Chondrocyte (in vitro differentiated cells): ENCODE data around the gene NPAS2. TPM values are rescaled to one million over a fixed set of nuclear protein-coding genes. Genes with fewer than 3 reads are reported as not detected.

Source experiments
- DNase-seq: peaks from one replicate; pipeline ENCODE4 v3.0.0; 2021; ENCODE audit warnings: mixed read lengths, low spot score
- H3K27ac Mint-ChIP-seq: one replicate; pipeline ENCODE4 v1.8.0; 2021; ENCODE audit warnings: mild to moderate bottlenecking, moderate library complexity, mixed read lengths; ENCODE audit not compliant: unreplicated experiment
- H3K27me3 Mint-ChIP-seq: 2 replicates; pipeline ENCODE4 v1.8.0; 2021; ENCODE audit warnings: low read depth, mixed read lengths
- H3K36me3 Mint-ChIP-seq: 2 replicates; pipeline ENCODE4 v1.8.0; 2021; ENCODE audit warnings: low read depth, mixed read lengths
- H3K4me1 Mint-ChIP-seq: 2 replicates; pipeline ENCODE4 v1.8.0; 2021; ENCODE audit warnings: low read depth, mild to moderate bottlenecking, mixed read lengths
- H3K4me3 Mint-ChIP-seq: one replicate; pipeline ENCODE4 v1.8.0; 2021; ENCODE audit warnings: mild to moderate bottlenecking, moderate library complexity, mixed read lengths; ENCODE audit not compliant: unreplicated experiment
- H3K9me3 Mint-ChIP-seq: 2 replicates; pipeline ENCODE4 v1.8.0; 2021; ENCODE audit warnings: low read depth, mixed read lengths
- CTCF ChIP-seq: fragments of 200-600 bp; sonication (generic); IDR thresholded peaks from 2 replicates; pipeline ENCODE4 v1.5.0; 2021; ENCODE audit warnings: antibody characterized with exemption, mild to moderate bottlenecking, moderate library complexity
- total RNA-seq: library from RNA; stranded (reverse); gene quantifications from 3 replicates; pipeline ENCODE4 v1.2.1, GENCODE V29; 2021

The NPAS2 gene
- total RNA-seq, 1 donor from 2014 or later = 25.6 TPM

- TF ChIP-seq CTCF = no peak
- H3K36me3 Mint-ChIP-seq = peaks cover 32% of the 10 kb centered on the region
- peaks cover 21% of the 10 kb centered on the region for H3K4me1 Mint-ChIP-seq
- H3K9me3 Mint-ChIP-seq = no peaks in the 10 kb centered on the region
- H3K4me3 Mint-ChIP-seq = no peak overlapping the region
- H3K27ac Mint-ChIP-seq = peak overlapping the region; percentile 28
- no peak for DNase-seq
- no peaks in the 10 kb centered on the region for H3K27me3 Mint-ChIP-seq
Measured at GRCh38 chr2:100941646-100942240, 121.8 kb downstream of the NPAS2 start.

GRCh38 chr2:100944617-100945432 lies 124.9 kb downstream of the NPAS2 start:
- DNase-seq = no peak
- peaks cover 41% of the 10 kb centered on the region for H3K4me1 Mint-ChIP-seq
- H3K36me3 Mint-ChIP-seq = peaks cover 35% of the 10 kb centered on the region
- no peaks in the 10 kb centered on the region for H3K27me3 Mint-ChIP-seq
- no peak overlapping the region for H3K27ac Mint-ChIP-seq
- no peaks in the 10 kb centered on the region for H3K9me3 Mint-ChIP-seq
- no peak overlapping the region for H3K4me3 Mint-ChIP-seq
- TF ChIP-seq CTCF = no peak

GRCh38 chr2:100945433-100945740 lies 125.4 kb downstream of the NPAS2 start:
- no peaks in the 10 kb centered on the region for H3K9me3 Mint-ChIP-seq
- peaks cover 44% of the 10 kb centered on the region for H3K4me1 Mint-ChIP-seq
- no peak for DNase-seq
- no peak overlapping the region for H3K27ac Mint-ChIP-seq
- no peaks in the 10 kb centered on the region for H3K27me3 Mint-ChIP-seq
- no peak for TF ChIP-seq CTCF
- H3K36me3 Mint-ChIP-seq = peaks cover 38% of the 10 kb centered on the region
- no peak overlapping the region for H3K4me3 Mint-ChIP-seq

GRCh38 chr2:100945930-100946607 lies 126.1 kb downstream of the NPAS2 start:
- H3K36me3 Mint-ChIP-seq = peaks cover 38% of the 10 kb centered on the region
- no peak for TF ChIP-seq CTCF
- no peak for DNase-seq
- no peak overlapping the region for H3K4me3 Mint-ChIP-seq
- H3K4me1 Mint-ChIP-seq = peaks cover 44% of the 10 kb centered on the region
- H3K27ac Mint-ChIP-seq = no peak overlapping the region
- no peaks in the 10 kb centered on the region for H3K27me3 Mint-ChIP-seq
- H3K9me3 Mint-ChIP-seq = no peaks in the 10 kb centered on the region

- DNase-seq = no peak
- TF ChIP-seq CTCF = no peak
- Mint-ChIP-seq H3K4me3 (no peak overlapping the region), H3K27ac (no peak overlapping the region), H3K36me3 (peaks cover 25% of the 10 kb centered on the region), H3K27me3 (no peaks in the 10 kb centered on the region), H3K9me3 (no peaks in the 10 kb centered on the region), H3K4me1 (peaks cover 37% of the 10 kb centered on the region)
Measured at GRCh38 chr2:100948942-100949811, 129.2 kb downstream of the NPAS2 start.
